ENCODE results near the gene IQSEC2.

IQSEC2 gene

GRCh38 chrX:53313728-53314105 lies 32.3 kb upstream of the IQSEC2 start:
- ATAC-seq = no peak
- Mint-ChIP-seq H3K27ac (no peak overlapping the region), H3K4me1 (peaks cover 12% of the 10 kb centered on the region)

GRCh38 chrX:53312946-53313727 lies 31.8 kb upstream of the IQSEC2 start:
- H3K36me3 Mint-ChIP-seq = no peaks in the 10 kb centered on the region
- ATAC-seq = no peak
- no peaks in the 10 kb centered on the region for H3K9me3 Mint-ChIP-seq
- no peak overlapping the region for H3K27ac Mint-ChIP-seq
- H3K4me3 Mint-ChIP-seq = no peak overlapping the region
- peak; percentile 35 to 66 for DNase-seq (ENCODE audit: low spot score in 2 of 2)
- H3K4me1 Mint-ChIP-seq = peaks cover 12% of the 10 kb centered on the region

More at GRCh38 chrX:53313728-53314105, 32.3 kb upstream of the IQSEC2 start:
- no peaks in the 10 kb centered on the region for H3K36me3 Mint-ChIP-seq
- DNase-seq (ENCODE audit: low spot score in 2 of 2) = no peak
- no peak overlapping the region for H3K4me3 Mint-ChIP-seq
- H3K9me3 Mint-ChIP-seq = no peaks in the 10 kb centered on the region

GRCh38 chrX:53309837-53310236 lies 28.5 kb upstream of the IQSEC2 start:
- Mint-ChIP-seq H3K4me3 (no peak overlapping the region), H3K4me1 (peaks cover 7% of the 10 kb centered on the region), H3K36me3 (no peaks in the 10 kb centered on the region), H3K27ac (no peak overlapping the region), H3K9me3 (no peaks in the 10 kb centered on the region)
- ATAC-seq (no peak), DNase-seq (ENCODE audit: low spot score in 2 of 2) (no peak)

- peaks cover 7% of the 10 kb centered on the region for H3K4me1 Mint-ChIP-seq
- H3K27ac Mint-ChIP-seq = no peak overlapping the region
- DNase-seq (ENCODE audit: low spot score in 2 of 2) (no peak), ATAC-seq (no peak)
- H3K9me3 Mint-ChIP-seq = no peaks in the 10 kb centered on the region
- no peak overlapping the region for H3K4me3 Mint-ChIP-seq
- no peaks in the 10 kb centered on the region for H3K36me3 Mint-ChIP-seq
Measured at GRCh38 chrX:53308836-53309235, 27.5 kb upstream of the IQSEC2 start.

- no peak overlapping the region for H3K4me3 Mint-ChIP-seq
- peaks cover 7% of the 10 kb centered on the region for H3K4me1 Mint-ChIP-seq
- no peaks in the 10 kb centered on the region for H3K9me3 Mint-ChIP-seq
- DNase-seq (ENCODE audit: low spot score in 2 of 2) (no peak), ATAC-seq (no peak)
- no peaks in the 10 kb centered on the region for H3K36me3 Mint-ChIP-seq
- no peak overlapping the region for H3K27ac Mint-ChIP-seq
Measured at GRCh38 chrX:53305996-53306937, 24.9 kb upstream of the IQSEC2 start.

GRCh38 chrX:53305219-53305995 lies 24.0 kb upstream of the IQSEC2 start:
- DNase-seq (ENCODE audit: low spot score in 2 of 2) (no peak), ATAC-seq (no peak)
- Mint-ChIP-seq H3K4me3 (no peak overlapping the region), H3K27ac (no peak overlapping the region), H3K4me1 (peaks cover 7% of the 10 kb centered on the region), H3K36me3 (no peaks in the 10 kb centered on the region), H3K9me3 (no peaks in the 10 kb centered on the region)

GRCh38 chrX:53303195-53303594 lies 21.8 kb upstream of the IQSEC2 start:
- ATAC-seq (no peak), DNase-seq (ENCODE audit: low spot score in 2 of 2) (no peak)
- Mint-ChIP-seq H3K27ac (no peak overlapping the region), H3K9me3 (no peaks in the 10 kb centered on the region), H3K4me3 (no peak overlapping the region), H3K36me3 (no peaks in the 10 kb centered on the region), H3K4me1 (peaks cover 7% of the 10 kb centered on the region)

- H3K36me3 Mint-ChIP-seq = no peaks in the 10 kb centered on the region
Measured at GRCh38 chrX:53300157-53300556, 18.8 kb upstream of the IQSEC2 start.

GRCh38 chrX:53294024-53294648 lies 12.8 kb upstream of the IQSEC2 start:
- Mint-ChIP-seq H3K27ac (no peak overlapping the region), H3K9me3 (no peaks in the 10 kb centered on the region), H3K4me3 (no peak overlapping the region), H3K36me3 (no peaks in the 10 kb centered on the region), H3K4me1 (peaks cover 7% of the 10 kb centered on the region)
- ATAC-seq (no peak), DNase-seq (ENCODE audit: low spot score in 2 of 2) (no peak)

More at GRCh38 chrX:53300157-53300556, 18.8 kb upstream of the IQSEC2 start:
- ATAC-seq (no peak), DNase-seq (ENCODE audit: low spot score in 2 of 2) (no peak)
- H3K9me3 Mint-ChIP-seq = no peaks in the 10 kb centered on the region
- no peaks in the 10 kb centered on the region for H3K4me1 Mint-ChIP-seq
- H3K4me3 Mint-ChIP-seq = no peak overlapping the region
- H3K27ac Mint-ChIP-seq = no peak overlapping the region

- DNase-seq (ENCODE audit: low spot score in 2 of 2) (no peak), ATAC-seq (no peak)
- Mint-ChIP-seq H3K9me3 (no peaks in the 10 kb centered on the region), H3K4me3 (no peak overlapping the region), H3K27ac (no peak overlapping the region), H3K36me3 (no peaks in the 10 kb centered on the region), H3K4me1 (peaks cover 29% of the 10 kb centered on the region)
Measured at GRCh38 chrX:53291596-53291995, 10.2 kb upstream of the IQSEC2 start.

GRCh38 chrX:53290441-53291041 lies 9.2 kb upstream of the IQSEC2 start:
- Mint-ChIP-seq H3K4me1 (peaks cover 29% of the 10 kb centered on the region), H3K9me3 (no peaks in the 10 kb centered on the region), H3K36me3 (no peaks in the 10 kb centered on the region), H3K4me3 (no peak overlapping the region), H3K27ac (no peak overlapping the region)
- no peak for DNase-seq (ENCODE audit: low spot score in 2 of 2)
- ATAC-seq = no peak

GRCh38 chrX:53288189-53288588 lies 6.8 kb upstream of the IQSEC2 start:
- Mint-ChIP-seq H3K4me1 (peaks cover 29% of the 10 kb centered on the region), H3K9me3 (no peaks in the 10 kb centered on the region), H3K4me3 (peak overlapping the region; percentile 67), H3K27ac (peak overlapping the region; percentile 90), H3K36me3 (no peaks in the 10 kb centered on the region)
- no peak for ATAC-seq
- DNase-seq (ENCODE audit: low spot score in 2 of 2) = no peak

- Mint-ChIP-seq H3K27ac (peak overlapping the region; percentile 90), H3K36me3 (no peaks in the 10 kb centered on the region), H3K9me3 (no peaks in the 10 kb centered on the region), H3K4me1 (peaks cover 29% of the 10 kb centered on the region), H3K4me3 (peak overlapping the region; percentile 67)
- DNase-seq (ENCODE audit: low spot score in 2 of 2) (peak in 1 of 2 donors; percentile 57), ATAC-seq (peak; percentile 82)
Measured at GRCh38 chrX:53287493-53288138, 6.2 kb upstream of the IQSEC2 start.

- Mint-ChIP-seq H3K36me3 (no peaks in the 10 kb centered on the region), H3K4me1 (peaks cover 29% of the 10 kb centered on the region), H3K9me3 (no peaks in the 10 kb centered on the region), H3K4me3 (no peak overlapping the region), H3K27ac (peak overlapping the region; percentile 90)
- no peak for DNase-seq (ENCODE audit: low spot score in 2 of 2)
- no peak for ATAC-seq
Measured at GRCh38 chrX:53286171-53286570, 4.8 kb upstream of the IQSEC2 start.

Measured in stimulated activated effector memory CD8-positive, alpha-beta T cell treated with anti-CD3 and anti-CD28 coated beads, Interleukin-12 subunit alpha, Interleukin-12 subunit beta, amount 100 ng/mL, for 72 hours (primary cell).